GM19025 (cell line): Measurements from ENCODE around the gene DNAJC17.

ENCODE experiments used
- ATAC-seq: cut with Tn5 transposase; IDR thresholded peaks from one replicate; pipeline ENCODE4 v1.9.1; 2021; ENCODE audit warnings: mild to moderate bottlenecking, low read depth, moderate library complexity; ENCODE audit not compliant: unreplicated experiment

The DNAJC17 gene

DNA sequence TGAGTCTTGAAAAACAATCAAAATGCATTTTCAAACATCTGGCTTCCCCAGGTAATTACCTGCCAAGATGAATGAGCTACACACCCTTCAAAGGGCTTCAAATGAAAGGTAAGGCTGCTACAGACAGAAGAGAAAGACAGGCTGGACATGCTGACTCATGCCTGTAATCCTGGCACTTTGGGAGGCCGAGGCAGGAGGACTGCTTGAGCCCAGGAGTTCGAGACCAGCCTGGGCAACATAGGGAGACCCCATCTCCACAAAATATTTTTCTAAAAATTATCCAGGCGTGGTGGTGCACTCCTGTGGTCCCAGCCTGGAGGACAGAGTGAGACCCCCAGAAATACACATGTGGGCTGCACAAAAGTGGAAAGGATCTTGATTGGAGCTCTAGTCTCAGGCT, 14.9 kb downstream of the DNAJC17 start:
- no peak for ATAC-seq

DNA sequence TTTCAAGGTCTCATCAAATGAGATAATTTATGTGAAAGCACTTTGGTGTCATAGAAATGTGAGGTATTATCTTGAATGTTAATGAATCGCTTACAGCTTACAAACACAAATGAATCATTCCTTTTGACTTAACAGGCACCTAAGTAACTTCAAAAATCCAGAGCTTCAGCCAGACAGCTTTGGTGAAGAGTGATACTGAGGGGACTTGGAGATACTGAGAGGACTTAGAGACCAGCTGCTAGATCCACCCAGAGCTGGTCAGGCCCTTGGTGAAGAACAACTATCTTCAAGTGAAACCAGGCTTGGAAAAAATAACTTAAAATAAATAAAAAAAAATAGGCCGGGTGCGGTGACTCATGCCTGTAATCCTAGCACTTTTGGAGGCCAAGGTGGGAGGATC, 16.6 kb downstream of the DNAJC17 start:
- ATAC-seq, result no peak

DNA sequence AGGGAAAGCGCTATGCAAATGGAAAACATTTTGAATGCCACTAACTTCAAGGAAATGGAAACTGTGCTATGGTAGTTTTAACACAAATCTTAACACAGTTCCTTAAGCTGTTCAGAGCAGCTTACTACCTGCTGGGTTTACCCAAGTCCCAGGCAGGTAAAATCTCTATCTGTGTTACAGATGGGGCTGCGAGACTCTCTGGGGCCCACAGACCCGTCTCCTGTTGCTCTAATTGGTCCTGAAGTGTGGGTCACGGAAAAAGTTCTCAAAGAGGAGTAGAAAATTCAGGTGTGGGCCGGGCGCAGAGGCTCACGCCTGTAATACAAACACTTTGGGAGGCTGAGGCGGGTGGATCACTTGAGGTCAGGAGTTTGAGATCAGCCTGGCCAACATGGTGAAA, 17.3 kb downstream of the DNAJC17 start:
- no peak for ATAC-seq

DNA sequence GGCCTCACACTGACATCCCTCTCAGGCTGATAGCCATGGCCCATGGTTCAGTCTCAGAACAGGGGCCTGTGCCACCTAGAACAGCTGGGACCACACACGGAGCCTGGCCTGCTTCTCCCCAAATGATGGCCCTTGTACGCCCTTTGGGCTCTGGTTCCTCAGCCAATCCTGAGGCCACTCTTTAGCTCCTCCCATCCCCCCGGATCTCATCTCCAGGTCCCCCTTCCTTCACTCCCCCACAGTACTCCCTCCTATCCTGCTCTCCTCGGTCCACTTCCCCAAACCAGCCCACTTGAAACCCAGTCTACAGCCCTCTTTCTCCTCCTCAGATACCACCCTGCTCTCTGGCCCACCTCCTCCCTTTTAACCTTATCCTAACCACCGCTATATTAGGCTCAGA, 18.2 kb downstream of the DNAJC17 start:
- ATAC-seq, result no peak

DNA sequence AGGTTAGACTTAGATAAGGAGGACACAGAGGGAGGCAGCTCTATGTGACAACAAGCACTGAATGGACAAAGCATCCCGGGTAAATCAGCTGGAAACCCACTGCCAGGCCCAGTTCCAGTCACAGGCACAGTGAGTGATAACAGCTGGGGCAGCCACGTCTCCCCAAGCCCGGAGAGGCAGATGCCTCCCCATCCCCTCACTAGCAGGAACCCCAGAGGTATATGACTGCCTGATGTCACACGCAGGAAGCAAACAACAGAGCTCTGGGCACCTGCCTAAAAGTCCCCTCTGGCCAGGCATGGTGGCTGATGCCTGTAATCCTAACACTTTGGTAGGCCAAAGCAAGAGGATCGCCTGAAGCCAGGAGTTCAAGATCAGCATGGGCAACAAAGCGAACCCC, 19.3 kb downstream of the DNAJC17 start:
- ATAC-seq, result no peak

DNA sequence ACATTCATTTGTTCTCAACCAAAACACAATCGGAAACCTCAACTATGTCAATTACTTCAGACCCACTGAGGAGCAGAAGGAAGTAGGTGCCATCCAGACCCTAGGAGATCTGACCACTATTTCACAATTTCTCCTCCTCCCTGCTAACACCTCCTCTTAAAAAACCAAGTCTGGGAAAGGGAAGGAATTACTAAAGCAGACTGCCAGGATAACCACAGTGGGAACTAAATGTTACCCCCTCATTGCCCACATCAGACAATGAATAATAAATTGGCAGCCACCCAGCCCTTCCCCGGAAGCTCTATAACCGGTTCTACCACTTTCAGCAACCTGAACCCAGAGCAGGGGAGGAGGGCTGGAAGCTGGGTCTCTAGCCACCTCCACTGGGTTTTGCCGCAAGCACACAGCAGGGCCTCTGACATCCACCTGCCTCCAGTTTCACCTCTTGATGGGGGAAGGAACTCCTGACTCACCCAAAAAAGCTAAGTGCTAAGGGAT, 19.9 kb downstream of the DNAJC17 start:
- no peak for ATAC-seq

DNA sequence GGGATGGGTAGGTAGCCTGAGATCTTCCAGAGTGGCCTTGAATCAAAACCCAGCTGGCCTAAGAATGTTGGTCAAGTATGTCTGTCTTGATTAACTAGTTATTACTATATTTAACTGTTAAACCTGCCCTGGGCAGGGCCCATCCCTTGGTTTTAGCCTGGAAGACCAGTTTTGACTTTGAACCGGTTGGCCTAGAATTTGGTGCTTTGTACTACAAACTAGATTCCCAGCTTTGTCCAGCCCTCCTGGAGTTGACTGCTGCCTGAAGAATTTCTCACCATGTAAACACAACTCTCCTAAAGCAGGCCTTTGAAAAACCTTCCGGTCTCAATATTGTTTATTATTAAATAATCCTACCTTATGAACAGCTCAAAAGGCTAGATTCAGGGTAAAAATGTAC, 21.5 kb downstream of the DNAJC17 start:
- no peak for ATAC-seq

DNA sequence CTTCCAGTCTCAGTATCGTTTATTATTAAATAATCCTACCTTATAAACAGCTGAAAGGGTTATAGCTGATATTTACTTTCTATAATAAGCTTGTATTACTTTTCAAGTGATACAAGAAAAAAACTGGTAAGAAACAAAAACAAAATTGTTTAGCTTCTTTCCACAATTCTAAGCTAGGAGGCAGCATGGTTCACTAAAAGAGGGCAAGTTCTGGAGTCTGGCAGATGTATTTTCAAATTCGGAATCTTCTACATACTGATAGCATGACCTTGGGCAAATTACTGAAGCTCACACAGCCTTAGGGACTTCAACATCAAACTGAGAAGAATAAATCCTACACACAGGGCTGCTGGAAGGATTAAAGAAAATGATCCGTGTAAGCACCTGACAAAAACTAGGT, 22.1 kb downstream of the DNAJC17 start:
- ATAC-seq, result no peak

DNA sequence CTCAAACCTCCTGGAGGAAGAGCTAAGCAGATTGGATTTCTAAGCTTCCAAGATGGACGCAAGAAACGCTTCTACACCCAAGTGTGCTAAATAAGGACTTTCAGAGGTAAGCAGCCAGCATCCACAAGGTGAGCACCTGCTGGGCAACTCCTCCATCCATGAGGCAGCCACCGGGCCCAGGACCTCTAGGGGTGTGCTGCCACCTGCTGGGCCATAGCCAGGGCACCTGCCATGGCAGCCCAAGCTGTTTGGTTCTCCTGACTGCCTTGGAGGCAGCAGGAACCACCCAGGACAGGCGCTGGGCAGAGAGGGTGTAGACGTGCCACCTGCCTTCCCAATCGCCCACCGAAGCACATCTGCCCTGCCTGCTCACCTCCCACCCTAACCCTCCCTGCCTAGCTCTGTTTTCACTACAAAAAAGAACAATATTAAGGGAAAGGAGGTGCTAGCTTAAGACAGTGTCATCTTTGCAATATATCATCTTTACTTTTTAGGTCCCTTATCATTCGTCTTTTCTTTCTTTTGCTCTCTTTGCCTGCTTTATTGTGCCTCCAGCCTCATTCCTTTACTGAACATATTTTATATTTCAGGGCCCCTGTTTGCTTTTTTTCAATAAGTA, 24.6 kb downstream of the DNAJC17 start:
- ATAC-seq, result no peak

DNA sequence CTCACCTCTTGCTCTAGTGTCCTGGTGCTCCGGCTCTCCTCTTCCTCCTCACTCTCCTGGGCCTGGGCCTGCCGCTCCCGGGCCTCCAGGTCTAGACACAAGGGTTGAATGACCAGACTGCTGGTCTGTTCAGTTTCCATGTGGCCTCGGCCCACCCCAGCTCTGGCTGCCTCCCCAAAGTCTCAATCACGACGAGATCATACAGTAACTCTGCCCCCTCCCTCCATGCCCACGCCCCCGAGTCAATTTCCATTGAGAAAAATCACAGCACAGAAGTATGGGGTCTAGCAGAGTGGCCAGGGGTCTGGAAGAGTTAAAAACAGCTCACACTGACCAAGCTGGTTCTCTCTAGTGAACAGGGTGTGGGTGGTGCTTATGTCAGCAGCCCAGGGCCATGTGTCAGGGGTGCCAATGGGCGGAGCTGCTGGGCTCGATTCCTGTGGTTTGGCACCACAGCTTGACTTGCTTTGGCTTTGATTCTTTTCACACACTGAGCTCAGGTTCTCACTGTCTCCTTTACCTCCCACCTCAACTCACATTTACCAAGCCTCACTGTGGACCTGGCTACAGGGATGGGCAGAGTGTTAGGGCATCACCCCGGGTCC, 30.6 kb downstream of the DNAJC17 start:
- ATAC-seq, result no peak

DNA sequence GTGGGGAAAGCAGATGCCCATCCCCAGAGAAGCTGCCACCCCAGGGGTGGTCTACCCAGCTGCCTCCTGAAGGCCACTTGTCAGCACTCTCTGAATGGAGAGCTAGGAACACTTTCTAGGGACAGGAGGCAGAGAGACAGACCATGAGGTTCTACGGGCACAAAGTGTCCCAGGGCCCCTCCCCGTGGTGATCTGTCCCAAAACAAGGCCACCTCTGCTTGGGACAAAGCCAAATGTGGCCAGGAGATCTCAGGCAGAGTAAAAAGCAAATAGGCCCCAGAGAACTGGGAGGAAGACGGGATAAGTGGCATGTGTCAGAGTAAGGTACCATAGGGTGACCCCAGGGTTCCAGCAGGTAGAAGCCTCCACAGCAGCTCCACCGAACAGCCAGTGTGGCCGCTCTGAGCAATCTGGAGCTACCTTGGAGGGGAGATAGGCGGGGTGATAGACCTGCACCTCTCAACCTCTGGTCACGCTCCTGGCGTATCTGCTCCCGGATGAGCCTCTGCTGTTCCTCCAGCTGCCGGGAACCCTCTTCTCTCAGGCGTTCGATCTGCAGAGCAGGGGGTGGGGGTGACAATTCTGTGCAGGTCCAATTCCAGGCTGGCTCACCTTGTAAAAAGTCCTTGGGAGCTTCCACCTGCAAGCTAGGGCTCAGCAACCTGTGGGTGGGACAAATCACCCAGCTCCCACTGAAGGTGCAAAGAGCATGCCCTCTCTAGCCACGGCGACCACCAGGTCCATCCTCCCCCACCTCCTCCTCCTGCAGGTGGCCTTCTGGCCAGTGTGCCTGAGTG, 31.3 kb downstream of the DNAJC17 start:
- ATAC-seq, result no peak

DNA sequence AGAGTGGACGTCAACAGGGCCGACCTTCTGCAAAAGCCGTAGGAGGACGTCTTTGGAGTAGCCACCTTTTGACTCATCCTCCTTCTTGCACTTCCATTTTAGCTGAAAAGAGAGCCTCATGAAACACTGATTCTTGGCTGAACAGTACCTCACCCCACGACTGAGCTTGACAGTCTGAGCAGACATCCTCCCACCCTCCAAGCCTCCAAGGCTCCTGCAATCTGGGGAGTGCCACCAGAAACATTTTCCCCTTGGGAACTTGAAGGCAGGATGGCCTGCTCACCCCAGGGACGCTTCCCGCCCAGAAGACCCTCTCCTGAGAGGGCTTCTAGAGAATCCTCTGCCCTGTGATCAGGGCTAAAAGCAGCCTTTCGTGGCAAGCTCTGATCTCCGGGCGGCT, 32.3 kb downstream of the DNAJC17 start:
- no peak for ATAC-seq

DNA sequence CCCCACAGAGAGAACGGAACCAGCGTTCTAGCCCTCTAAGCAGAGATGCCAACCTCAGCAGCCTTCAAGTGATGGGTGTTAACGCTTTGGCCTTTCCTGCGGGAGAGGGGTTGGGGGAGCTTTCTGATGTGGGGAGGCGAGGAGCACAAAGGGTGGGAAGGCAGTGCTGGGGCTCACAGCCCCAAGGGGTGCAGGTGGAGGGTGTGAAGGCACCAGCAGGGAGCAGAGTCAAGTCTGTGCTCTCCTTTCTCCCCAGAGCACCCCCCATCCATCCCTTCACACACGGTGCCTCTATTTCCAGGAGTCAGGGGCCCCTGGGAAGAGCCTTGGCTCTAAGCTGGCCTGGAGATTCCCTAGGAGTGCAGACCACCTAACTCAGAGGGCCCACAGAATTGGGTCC, 33.4 kb downstream of the DNAJC17 start:
- ATAC-seq, result no peak

DNA sequence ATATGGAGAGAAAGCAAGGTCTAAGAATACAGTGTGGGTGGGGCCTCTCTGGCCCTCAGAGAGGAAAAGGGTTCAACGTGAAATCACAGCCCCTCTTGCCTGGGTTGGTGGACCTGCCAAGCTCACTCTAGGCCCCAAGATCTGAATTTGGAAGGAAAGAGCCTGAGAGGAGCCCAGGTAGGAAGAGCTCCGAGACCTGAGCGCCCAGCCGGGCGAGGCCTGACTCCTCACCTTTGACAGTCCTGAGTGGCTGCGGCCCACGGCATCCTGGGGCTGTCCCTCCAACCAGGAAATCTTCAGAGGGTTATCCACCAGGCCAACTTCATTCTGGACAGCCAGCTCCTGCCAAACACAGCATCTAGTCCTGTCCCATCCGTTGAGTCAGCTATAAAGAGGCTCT, 33.8 kb downstream of the DNAJC17 start:
- no peak for ATAC-seq

DNA sequence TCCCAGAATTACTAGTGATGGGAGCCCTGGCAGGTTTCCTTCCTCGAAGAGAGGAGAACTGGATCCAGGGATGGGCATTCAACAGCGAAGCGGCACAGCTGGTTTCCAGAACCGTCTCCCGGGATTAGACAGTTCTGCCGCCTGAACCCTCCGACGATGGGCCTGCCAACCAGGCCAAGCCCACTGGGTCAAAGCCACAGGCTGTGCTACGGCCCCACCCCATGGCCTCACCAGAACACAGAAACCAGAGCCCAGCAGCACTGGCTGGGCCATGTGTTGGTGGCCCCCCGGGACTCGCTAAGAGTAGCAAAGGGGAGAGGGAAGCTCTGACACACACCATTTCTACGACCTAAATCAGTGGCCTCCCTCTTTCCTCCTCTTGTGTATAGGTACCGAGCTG, 35.3 kb downstream of the DNAJC17 start:
- ATAC-seq, result no peak

DNA sequence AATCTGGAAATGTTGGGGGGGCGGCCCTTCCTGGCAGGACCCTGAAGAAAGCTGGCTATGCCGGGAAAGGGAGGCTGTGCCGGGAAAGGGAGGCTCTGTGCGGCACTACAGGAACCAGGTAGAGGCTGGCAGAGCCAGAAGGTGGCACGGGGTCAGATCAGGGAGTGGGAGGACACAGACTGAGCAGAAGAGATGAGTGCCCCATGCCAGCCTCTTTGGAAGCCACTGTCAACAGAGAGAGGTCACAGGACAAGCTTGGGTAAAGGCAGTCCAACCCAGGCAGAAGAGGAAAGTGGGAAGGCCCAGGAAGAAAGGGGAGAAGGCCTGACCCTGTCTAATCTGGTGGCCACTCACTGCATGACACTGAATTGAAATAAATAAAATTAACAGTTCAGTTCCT, 36.0 kb downstream of the DNAJC17 start:
- ATAC-seq, result no peak

DNA sequence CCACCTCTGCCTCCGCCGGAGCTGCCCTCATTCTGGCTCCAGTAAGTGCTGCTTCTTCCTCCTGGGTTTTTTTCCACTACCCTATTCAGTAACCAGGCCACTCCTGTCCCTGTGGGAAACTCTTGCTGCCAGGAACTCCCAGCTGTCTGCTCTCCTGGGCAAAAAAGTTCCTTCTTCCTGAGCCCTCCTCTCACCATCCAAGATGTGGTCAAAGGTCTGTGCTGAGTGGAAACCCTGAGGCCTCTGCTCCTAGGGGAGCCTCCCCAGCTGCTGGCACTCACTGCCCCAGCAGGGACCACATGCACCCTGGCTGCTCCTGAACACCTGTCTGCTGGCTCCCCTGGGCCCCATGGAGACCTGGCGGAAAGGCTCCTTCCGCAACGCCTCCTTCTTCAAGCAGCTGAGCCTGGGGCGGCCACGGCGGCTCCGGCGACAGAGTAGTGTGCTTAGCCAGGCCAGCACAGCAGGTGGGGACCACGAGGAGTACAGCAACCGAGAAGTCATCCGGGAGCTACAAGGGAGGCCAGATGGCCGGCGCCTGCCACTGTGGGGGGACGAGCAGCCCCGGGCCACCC, 37.0 kb downstream of the DNAJC17 start:
- ATAC-seq, result no peak

DNA sequence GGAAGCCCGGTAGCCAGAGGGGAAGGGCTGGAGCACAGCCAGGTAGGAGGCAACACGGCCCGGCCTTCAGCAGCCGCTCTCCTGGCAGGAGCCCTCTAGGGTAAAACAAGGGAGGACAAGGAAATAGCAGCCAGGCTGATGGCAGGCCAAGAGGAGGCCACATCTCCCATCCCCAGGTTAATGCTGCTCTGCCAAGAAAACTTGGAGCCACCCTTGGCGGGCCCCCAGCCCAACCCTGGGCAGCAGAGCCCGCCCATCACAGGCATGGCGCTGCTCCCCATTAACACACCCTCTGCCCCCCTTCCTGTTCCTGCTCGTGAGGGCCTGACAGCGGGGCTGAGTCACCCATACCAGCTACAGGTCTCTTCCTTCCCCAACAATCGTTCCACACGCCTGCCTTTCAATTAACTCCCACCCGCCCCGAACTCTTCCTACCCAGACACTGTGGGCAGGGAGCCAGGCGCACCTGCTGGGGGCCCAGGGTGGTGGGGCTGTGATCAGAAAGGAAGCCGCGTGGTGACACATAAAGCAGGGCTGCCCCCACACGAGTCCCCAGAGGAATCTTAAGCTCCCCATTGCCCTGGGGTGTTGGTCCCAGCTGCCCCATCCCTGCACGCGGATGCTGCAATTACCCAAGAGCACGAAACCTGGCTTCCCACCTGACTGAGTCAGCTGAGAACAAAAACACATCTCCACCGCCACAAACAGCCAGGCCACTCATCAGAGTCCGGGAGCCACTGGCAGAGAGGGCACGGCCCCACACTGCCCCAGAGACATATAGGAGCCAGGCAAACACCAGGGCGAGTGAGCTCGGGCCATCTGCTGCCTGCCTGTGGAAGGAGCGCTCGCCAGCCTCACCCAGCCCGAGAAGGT, 37.8 kb downstream of the DNAJC17 start, which contains the start of gene C15orf62:
Gene C15orf62, plus strand, starts transcription at position 707 of the 873 bp plus-strand sequence. CDS start 516 bp downstream, outside the sequence.
- no peak for ATAC-seq

DNA sequence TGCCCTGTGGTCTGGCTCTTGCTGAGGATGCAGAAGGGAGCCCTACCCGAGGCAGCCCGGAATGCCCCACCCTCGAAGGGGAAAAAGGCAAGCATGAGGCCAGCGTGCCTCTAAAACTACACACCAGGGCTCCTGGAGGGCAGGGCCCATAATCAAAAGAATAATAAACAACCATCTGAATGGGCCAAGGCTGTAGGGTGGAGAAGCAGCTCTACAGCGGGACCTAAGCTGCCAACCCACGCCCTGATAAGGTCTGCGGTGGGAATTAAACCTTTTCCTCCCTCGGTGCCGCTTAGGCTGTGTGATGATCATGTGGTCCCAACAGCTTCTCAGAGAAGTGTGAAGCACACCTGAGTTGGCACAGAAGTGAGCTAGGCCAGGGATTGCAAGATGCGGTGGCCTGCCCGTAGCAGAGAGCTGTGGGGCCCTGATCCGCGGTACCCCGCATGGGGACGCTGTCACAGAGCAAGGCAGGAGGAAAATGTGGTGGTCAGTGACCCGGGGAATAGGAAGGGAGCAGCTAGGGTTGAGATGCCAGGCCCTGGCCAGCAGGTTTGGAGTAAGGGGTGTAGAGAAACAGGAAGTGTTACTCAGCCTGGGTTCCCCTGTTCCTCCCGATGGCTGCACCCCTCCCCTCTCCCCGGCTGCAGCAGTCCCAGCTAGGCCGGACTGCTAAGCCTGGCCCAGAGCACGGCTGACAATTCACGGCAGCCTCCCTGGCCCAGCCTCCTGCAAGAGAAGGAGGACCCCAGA, 38.6 kb downstream of the DNAJC17 start:
- ATAC-seq, result no peak
